NCI-H1436 (cell line): ENCODE measurements around the gene ITGB1.

Source experiments
- DNase-seq: peaks from one replicate; lab custom pipeline; 2025; lab: John Stamatoyannopoulos, UW

The ITGB1 gene

GRCh38 chr10:32955790-32956189 is 2.2 kb downstream of the ITGB1 start:
- no peak for DNase-seq

GRCh38 chr10:32955299-32955772 is 2.7 kb downstream of the ITGB1 start:
- DNase-seq, result no peak

GRCh38 chr10:32954545-32955298 is 3.3 kb downstream of the ITGB1 start:
- DNase-seq, result no peak

GRCh38 chr10:32954080-32954479 is 4.0 kb downstream of the ITGB1 start:
- no peak for DNase-seq

GRCh38 chr10:32953277-32953927 is 4.6 kb downstream of the ITGB1 start:
- no peak for DNase-seq

GRCh38 chr10:32952541-32953276 is 5.3 kb downstream of the ITGB1 start:
- DNase-seq, result no peak

GRCh38 chr10:32952094-32952493 is 5.9 kb downstream of the ITGB1 start:
- no peak for DNase-seq

GRCh38 chr10:32951111-32951510 is 6.9 kb downstream of the ITGB1 start:
- no peak for DNase-seq

GRCh38 chr10:32950591-32951108 is 7.4 kb downstream of the ITGB1 start:
- no peak for DNase-seq

GRCh38 chr10:32949221-32949678 is 8.8 kb downstream of the ITGB1 start:
- no peak for DNase-seq

- no peak for DNase-seq
Measured at GRCh38 chr10:32948451-32948850, 9.6 kb downstream of the ITGB1 start.

GRCh38 chr10:32947586-32947985 is 10.4 kb downstream of the ITGB1 start:
- DNase-seq, result no peak

GRCh38 chr10:32946108-32946507 is 11.9 kb downstream of the ITGB1 start:
- no peak for DNase-seq

- DNase-seq, result no peak
Measured at GRCh38 chr10:32943854-32944661, 14.0 kb downstream of the ITGB1 start.

- no peak for DNase-seq
Measured at GRCh38 chr10:32943395-32943794, 14.6 kb downstream of the ITGB1 start.

GRCh38 chr10:32942081-32942480 is 15.9 kb downstream of the ITGB1 start:
- no peak for DNase-seq

- DNase-seq, result no peak
Measured at GRCh38 chr10:32941357-32941756, 16.7 kb downstream of the ITGB1 start.

- no peak for DNase-seq
Measured at GRCh38 chr10:32940321-32941301, 17.4 kb downstream of the ITGB1 start.

GRCh38 chr10:32939296-32940111 is 18.5 kb downstream of the ITGB1 start:
- DNase-seq, result no peak
